Heart right ventricle (tissue), 16 donors: ENCODE results near the gene TMEM132D. TPM values are rescaled to one million over a fixed set of nuclear protein-coding genes. Genes with fewer than 3 reads are reported as not detected.

Experiments used
- ATAC-seq, 8 donors: fragments of 200-7000 bp; cut with Tn5 transposase; one replicate each; pipeline ENCODE4 v1.9.1; 2020; ENCODE audit warnings: mild to moderate bottlenecking in 8 of 8, moderate library complexity in 8 of 8, moderate number of reproducible peaks in 1 of 8
- DNase-seq, 2 donors: peaks; one replicate each; pipeline ENCODE4 v3.0.0-alpha.2; 2020
- H3K27ac ChIP-seq, 10 donors: fragments of 200-600 bp; sonication (generic) in 2 of 10; one replicate each; pipeline versions ENCODE4 v1.5.0 to v1.8.0; 2020 to 2022; ENCODE audit warnings: mild to moderate bottlenecking in 3 of 10
- H3K27me3 ChIP-seq, 7 donors: fragments of 200-600 bp; one replicate each; pipeline ENCODE4 v1.8.0; 2021 to 2022; ENCODE audit warnings: mild to moderate bottlenecking in 2 of 7
- H3K36me3 ChIP-seq, 9 donors: fragments of 200-600 bp; sonication (generic) in 1 of 9; one replicate each; pipeline versions ENCODE4 v1.5.0 to v1.8.0; 2020 to 2022; ENCODE audit warnings: mild to moderate bottlenecking in 2 of 9
- H3K4me1 ChIP-seq, 9 donors: fragments of 200-600 bp; sonication (generic) in 1 of 9; one replicate each; pipeline versions ENCODE4 v1.5.0 to v1.8.0; 2020 to 2022; ENCODE audit warnings: mild to moderate bottlenecking in 4 of 9
- H3K4me3 ChIP-seq, 10 donors: fragments of 200-600 bp; sonication (generic) in 2 of 10; one replicate each; pipeline versions ENCODE4 v1.5.0 to v1.8.0; 2020 to 2022; ENCODE audit warnings: mild to moderate bottlenecking in 7 of 10, moderate library complexity in 2 of 10
- H3K9me3 ChIP-seq, 11 donors: fragments of 200-600 bp in 10 of 11; sonication (generic) in 2 of 11; one replicate each; pipeline versions ENCODE4 v1.5.0 to v1.8.0; 2013 to 2022; ENCODE audit warnings: mild to moderate bottlenecking in 2 of 11, control low read depth in 1 of 11, moderate library complexity in 1 of 11
- CTCF ChIP-seq, 9 donors: fragments of 200-600 bp; sonication (generic) in 2 of 9; IDR thresholded peaks; one replicate each; pipeline versions ENCODE4 v1.5.0 to v1.8.0; 2021 to 2022; ENCODE audit warnings: antibody characterized with exemption in 9 of 9, mild to moderate bottlenecking in 5 of 9, moderate library complexity in 1 of 9
- WGBS, 2 donors: extraction: QIAGEN DNeasy Blood & Tissue Kit; methylation state at CpG; one replicate each; pipeline ENCODE4 v1.1.7; 2013; ENCODE audit warnings: inconsistent platforms in 1 of 2; 5-methylcytosine and 5-hydroxymethylcytosine counted together
- intact Hi-C, 10 donors: fragments of 100-400 bp; cut with DNase I; formaldehyde crosslinking; loops; one replicate each; pipeline versions ENCODE4 v1.11.1 to v1.14.2; 2022
- polyA plus RNA-seq, 2 donors: library from polyadenylated mRNA; stranded (reverse); fragments of 200-250 nt; gene quantifications; one replicate each; pipeline ENCODE4 v1.2.3, GENCODE V29; 2013
- total RNA-seq, 10 donors: library from RNA; stranded (reverse); fragmentation: NEBNext Ultra II Directional in 3 of 10; extraction: Animal tissue kit (Norgen Biotek cat#: 25700) in 3 of 10; gene quantifications; one replicate each; pipeline versions ENCODE4 v1.2.1 to v1.2.4, GENCODE V29; 2021 to 2023
- donor health status: Arrhythmogenic right ventricular cardiomyopathy.
- donor health status: ischemic (EF 13 %, LVEDD 7.1; RV severe dilation, severe dysfunction).
- donor health status: healthy with polysubstance abuse.
- donor health status: DM: no; HTN: yes; CAD: no.
- donor health status: DM: no; HTN: no; CAD: no.
- donor health status: ischemic (EF 25% LVEDD 6.9; RV normal size, moderate dysfunction).
- donor health status: ischemic (EF 25% LVEDD 5.7; RV mildly dilated, moderate dysfunction).
- donor health status: healthy.
- donor health status: DM: yes; HTN: yes; CAD: no.
- donor health status: Ischemic cardiomyopathy.
- donor health status: ischemic (EF 35%, LVEDD 5.7; RV mildly dilated, moderate dysfunction).
- donor health status: nonischemic (EF 11% LVEDD 7.7; RV severe dilation, severe dysfunction).
- donor health status: DM: yes; HTN: yes; CAD: no.
- donor health status: PGD.
- donor health status: ischemic (EF 29% LVEDD 5.4; RV normal size, mild dysfunction).
- donor health status: nonischemic (EF 23%, LVEDD 6.1; RV moderate dilation, normal function).

Gene TMEM132D
- total and polyA plus RNA-seq, 12 donors: not detected

- intact Hi-C loops: no loop called here
Measured at GRCh38 chr12:129854591-129854990, 49.2 kb downstream of the TMEM132D start.

GRCh38 chr12:129851296-129851695 lies 52.5 kb downstream of the TMEM132D start:
- no peak for ATAC-seq
- no peak for TF ChIP-seq CTCF (IDR thresholded peaks at IDR 0.05)
- WGBS, 2 donors: 85% methylated on average over 3 of the region's 3 CpGs

More at GRCh38 chr12:129854591-129854990, 49.2 kb downstream of the TMEM132D start:
- Histone ChIP-seq H3K4me3 (no peak overlapping the region), H3K36me3 (no peaks in the 10 kb centered on the region), H3K27me3 (peaks cover 0 to 15% (median 3%) of the 10 kb centered on the region in 7 donors), H3K27ac (no peak overlapping the region), H3K4me1 (no peaks in the 10 kb centered on the region), H3K9me3 (peaks cover 0 to 6% (median 0%) of the 10 kb centered on the region in 11 donors)
- 47 to 61% methylated on average over 6 of the region's 6 CpGs for WGBS, 2 donors
- ATAC-seq (no peak), DNase-seq (no peak)
- no peak for TF ChIP-seq CTCF (IDR thresholded peaks at IDR 0.05)

GRCh38 chr12:129848876-129849275 lies 54.9 kb downstream of the TMEM132D start:
- no peak for DNase-seq
- H3K9me3 ChIP-seq: peaks cover 0 to 2% (median 0%) of the 10 kb centered on the region in 11 donors
- no peak overlapping the region for H3K27ac ChIP-seq
- H3K4me1 ChIP-seq: no peaks in the 10 kb centered on the region
- no peak for TF ChIP-seq CTCF (IDR thresholded peaks at IDR 0.05)
- 77 to 85% methylated on average over 4 of the region's 4 CpGs for WGBS, 2 donors
- no peak for ATAC-seq
- no peaks in the 10 kb centered on the region for H3K36me3 ChIP-seq
- H3K4me3 ChIP-seq: no peak overlapping the region
- intact Hi-C loops: no loop called here
- peaks cover 0 to 48% (median 5%) of the 10 kb centered on the region in 7 donors for H3K27me3 ChIP-seq

More at GRCh38 chr12:129851296-129851695, 52.5 kb downstream of the TMEM132D start:
- Histone ChIP-seq H3K4me3 (no peak overlapping the region), H3K36me3 (no peaks in the 10 kb centered on the region), H3K9me3 (peaks cover 0 to 6% (median 0%) of the 10 kb centered on the region in 11 donors), H3K27me3 (peaks cover 0 to 33% (median 5%) of the 10 kb centered on the region in 7 donors), H3K27ac (no peak overlapping the region), H3K4me1 (no peaks in the 10 kb centered on the region)
- intact Hi-C loops: no loop called here
- DNase-seq: no peak

GRCh38 chr12:129847063-129847462 lies 56.8 kb downstream of the TMEM132D start:
- H3K27me3 ChIP-seq: peaks cover 0 to 53% (median 5%) of the 10 kb centered on the region in 7 donors
- no peak for TF ChIP-seq CTCF (IDR thresholded peaks at IDR 0.05)
- no peaks in the 10 kb centered on the region for H3K36me3 ChIP-seq
- no peak overlapping the region for H3K4me3 ChIP-seq
- no peaks in the 10 kb centered on the region for H3K4me1 ChIP-seq
- no peaks in the 10 kb centered on the region for H3K9me3 ChIP-seq
- WGBS, 2 donors: 64 to 86% methylated on average over 1 of the region's 1 CpG
- ATAC-seq (no peak), DNase-seq (no peak)
- no peak overlapping the region for H3K27ac ChIP-seq
- intact Hi-C loops: no loop called here
